NCI-H524 treated with DMSO at 0.1 percent for 48 hours (cell line): ENCODE measurements around the gene ADAM21.
A peak's percentile ranks its signal among the peaks of the same experiment; 100 is the strongest.
"Not testable (repeated sequence)": the region's sequence is repeated elsewhere in the genome, so short reads cannot be mapped to it uniquely, and the experiment has no call there.

Experiments used
- DNase-seq: peaks from one replicate; lab custom pipeline; 2025; lab: John Stamatoyannopoulos, UW

ADAM21 gene

DNA sequence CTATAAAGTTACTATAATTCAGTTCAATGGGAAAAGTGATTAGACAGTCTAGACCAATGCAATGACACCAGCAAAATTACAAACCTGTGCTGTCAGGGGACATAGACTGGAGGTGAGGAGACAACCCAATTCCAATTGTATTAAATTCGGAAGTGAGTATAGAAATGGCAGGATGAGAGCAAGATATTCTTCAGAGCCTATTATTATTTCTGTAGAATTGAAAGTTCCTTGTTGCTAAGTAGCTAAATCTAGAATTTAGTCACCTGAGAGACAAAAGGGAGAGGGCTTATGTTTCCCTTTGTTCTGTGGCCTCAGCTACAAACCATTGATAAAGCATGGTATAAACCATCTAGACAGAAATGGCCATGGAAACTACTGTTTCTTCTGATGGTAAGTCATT, at the start of gene ADAM21:
ADAM21 (plus strand) TSS at position 301 of the 400 bp plus-strand sequence. CDS start 5,326 bp downstream, outside the sequence.
- DNase-seq = no peak

DNA sequence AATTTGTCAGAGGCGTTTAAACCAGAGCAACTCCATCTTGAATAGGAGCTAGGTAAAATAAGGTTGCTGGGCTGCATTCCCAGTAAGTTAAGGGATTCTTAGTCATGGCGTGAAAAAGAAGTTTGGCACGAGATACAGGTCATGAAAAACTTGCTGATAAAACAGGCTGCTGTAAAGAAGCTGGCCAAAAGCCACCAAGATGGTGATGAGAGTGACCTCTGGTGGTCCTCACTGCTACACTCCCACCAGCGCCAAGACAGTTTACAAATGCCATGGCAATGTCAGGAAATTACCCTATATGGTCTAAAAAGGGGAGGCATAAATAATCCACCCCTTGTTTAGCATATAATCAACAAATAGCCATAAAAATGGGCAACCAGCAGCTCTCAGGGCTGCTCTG, 48.6 kb upstream of the ADAM21 start:
- DNase-seq = not testable (repeated sequence)

DNA sequence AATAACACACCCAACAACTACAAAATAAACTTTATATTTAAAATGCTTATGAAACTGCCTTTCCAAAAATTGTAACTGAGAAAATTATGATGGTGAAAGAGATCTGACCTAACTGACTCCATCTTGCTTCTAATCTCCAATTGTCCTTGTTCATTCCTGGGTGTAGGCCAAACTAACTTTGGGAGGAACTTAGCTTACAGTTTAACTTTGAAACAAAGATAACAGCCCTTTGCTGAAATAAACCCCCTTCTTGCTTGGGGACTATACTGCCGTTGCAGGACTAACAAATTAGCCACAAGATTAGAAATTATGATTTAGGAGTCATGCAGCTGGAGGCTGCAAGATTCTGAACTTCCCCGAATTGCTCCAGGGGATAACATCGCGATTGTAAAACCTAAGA, 45.8 kb upstream of the ADAM21 start:
- not testable (repeated sequence) for DNase-seq

DNA sequence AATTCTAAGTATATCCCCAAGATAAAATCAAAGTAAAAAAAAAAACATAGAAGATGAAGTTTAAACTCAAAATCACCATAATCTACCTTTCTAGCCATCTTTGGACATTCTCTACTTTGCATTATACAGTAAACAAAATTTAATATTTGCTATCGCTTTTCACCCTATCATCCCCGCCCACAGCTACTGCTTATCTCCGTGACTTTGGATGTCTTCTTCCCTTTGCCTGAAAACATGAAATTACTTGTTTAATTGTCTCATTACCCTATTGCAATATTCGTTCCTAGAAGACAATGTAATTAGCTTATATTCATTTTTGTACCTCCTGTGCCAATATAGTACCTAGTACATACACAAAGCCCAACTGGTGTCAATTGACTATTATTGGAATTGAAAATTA, 44.4 kb upstream of the ADAM21 start:
- no peak for DNase-seq

DNA sequence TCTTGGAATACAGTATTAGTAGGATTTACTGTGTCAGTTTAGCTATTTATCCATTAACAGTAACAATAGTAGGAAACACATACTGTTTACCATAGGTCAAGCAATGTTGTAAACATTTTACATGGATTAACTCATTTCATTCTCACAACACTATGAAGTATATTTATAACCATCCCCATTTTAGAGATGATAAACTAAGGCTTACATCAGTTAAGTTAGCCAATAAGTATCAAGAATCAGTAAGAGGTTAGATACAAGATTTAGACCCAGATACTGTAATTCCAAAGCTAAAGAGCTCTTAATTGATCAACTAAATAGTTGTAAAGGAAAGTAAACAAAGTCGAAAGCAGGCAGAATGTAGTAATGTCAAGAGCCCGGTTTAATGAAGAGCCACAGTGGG, 36.2 kb upstream of the ADAM21 start:
- no peak for DNase-seq

DNA sequence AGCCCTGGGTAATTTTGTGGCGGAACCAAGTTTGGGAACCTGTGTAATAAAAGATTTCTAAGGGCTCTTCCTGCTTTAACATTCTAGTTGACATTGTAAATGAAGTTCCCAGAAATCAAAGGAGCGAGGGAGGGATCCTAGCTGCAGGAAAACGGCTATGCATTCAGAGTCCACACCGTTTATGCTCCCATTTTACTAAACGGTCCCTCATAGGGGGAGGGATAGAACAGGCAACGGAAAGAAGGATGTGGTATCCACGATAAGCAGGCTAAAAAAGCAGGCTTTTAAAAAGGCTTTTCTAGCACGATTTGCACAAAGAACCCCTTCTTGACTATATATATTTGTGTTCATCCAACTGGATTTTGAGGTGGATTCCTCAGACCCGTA, 35.6 kb upstream of the ADAM21 start:
- DNase-seq = no peak

DNA sequence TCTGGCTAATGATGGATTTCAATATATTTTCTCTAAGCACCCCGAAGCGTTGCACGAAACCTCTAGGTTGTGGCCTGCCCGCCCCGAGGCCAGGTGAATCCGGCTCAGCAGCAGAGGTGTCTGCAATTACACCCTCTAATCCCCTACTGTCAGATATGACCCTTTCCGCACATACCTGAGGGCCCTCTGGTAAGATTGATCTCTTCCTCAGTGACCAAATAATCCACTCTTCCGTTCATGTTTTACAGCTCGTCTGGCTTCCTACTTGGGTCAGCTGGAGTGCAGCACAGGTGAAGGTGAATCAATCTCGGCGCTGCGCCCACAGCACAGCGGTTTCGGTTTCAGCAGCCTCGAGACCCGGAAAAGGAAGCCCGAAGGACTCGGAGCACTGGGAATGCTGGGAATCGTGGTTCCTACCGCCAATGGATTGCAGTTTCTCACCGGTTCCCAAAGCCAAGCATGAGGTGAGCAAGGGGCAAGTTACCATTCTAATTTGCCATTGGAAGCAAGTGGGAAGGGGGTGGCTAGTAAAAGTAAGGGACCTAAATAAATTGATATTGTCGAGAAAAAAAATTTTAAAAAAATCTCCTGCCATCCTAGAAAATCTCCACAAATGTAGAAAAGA, 35.1 kb upstream of the ADAM21 start, which contains the start of gene SYNJ2BP:
SYNJ2BP (minus strand) TSS at position 366 of the 625 bp plus-strand sequence; CDS start at position 239, 127 bp downstream.
- DNase-seq = peak; percentile 41

DNA sequence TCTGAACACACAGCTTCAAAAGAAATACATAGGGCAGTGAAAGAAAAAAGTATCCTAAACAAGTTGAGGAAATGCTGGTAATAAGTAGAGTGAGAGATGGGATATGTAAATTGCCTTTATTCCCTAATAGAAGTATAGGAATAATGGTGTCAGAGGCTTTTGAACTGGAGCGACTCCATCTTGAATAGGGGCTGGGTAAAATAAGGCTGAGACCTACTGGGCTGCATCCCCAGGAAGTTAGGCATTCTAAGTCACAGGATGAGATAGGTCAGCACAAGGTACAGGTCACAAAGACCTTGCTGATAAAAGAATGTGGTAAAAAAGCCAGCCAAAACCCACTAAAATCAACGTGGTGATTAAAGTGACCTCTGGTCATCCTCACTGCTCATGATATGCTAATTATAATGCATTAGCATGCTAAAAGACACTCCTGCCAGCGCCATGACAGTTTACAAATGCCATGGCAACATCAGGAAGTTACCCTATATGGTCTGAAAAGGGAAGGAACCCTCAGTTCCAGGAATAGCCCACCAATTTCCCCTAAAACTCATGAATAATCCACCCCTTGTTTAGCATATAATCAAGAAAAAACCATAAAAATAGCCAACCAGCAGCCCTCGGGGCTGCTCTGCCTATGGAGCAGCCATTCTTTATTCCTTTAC, 32.6 kb upstream of the ADAM21 start:
- DNase-seq = not testable (repeated sequence)

DNA sequence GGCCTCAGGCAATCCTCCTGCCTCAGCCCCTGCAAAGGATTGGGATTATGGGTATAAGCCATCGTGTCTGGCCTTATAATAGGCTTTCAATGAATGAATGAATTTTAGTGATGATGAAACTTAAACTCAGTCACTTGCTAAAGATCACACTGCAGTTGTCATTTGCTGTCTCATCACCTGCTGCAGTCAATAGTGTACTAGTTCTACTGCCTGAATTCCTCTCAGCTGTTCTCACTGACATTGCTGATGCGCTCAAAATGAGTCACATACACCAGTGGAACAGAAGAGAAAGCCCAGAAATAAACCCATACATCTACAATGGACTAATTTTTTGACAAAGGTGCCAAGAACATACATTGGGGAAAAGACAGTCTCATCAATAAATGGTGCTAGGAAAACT, 29.4 kb upstream of the ADAM21 start:
- no peak for DNase-seq

DNA sequence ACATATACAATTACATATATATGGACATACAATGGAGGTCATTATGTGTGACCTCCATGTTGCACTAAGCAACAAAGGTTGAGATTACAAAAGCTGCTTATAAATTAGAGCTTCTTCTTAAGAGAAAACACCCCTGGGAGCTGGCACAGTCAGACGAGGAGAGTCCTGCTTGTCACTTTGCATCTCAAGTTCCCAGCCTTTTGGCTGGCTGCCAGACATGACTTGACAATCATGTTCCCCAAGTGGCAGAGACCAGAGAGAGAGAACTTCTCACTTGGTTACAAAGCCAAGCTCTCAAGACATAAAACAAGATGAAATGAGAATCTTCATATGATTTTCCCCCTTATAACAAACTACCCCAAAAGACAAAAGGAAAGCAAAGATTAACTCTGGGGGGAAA, 26.6 kb upstream of the ADAM21 start:
- no peak for DNase-seq

DNA sequence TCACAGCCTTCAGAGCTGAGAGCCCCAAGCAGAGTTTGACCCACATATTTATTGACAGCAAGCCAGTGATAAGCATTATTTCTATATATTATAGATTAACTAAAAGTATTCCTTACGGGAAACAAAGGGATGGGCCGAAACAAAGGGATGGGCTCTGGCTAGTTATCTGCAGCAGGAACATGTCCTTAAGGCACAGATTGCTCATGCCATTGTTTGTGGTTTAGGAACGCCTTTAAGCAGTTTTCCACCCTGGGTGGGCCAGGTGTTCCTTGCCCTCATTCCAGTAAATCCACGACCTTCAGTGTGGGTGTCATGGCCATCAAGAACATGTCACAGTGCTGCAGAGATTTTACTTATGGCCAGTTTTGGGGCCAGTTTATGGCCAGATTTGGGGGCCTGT, 25.4 kb upstream of the ADAM21 start:
- not testable (repeated sequence) for DNase-seq

DNA sequence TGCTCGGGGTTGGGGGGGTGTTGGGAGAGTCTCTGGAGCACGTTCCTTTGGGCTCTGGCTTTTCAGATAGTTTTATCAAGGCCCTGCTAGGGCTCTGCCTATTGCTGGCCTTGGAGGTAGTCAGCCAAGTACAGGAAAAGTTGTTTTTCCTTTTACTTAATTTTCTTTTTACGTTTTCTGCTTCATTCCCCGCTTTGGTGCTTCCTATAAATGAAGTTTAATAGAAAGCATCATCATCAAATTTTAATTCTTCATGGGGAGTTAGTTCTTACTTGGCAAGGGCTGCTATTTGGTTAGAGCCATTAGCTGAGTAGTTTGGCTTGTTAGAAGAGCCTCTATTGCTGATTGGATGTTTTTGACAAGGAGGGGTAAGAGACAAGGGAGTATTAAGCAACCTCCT, 15.1 kb upstream of the ADAM21 start:
- no peak for DNase-seq

DNA sequence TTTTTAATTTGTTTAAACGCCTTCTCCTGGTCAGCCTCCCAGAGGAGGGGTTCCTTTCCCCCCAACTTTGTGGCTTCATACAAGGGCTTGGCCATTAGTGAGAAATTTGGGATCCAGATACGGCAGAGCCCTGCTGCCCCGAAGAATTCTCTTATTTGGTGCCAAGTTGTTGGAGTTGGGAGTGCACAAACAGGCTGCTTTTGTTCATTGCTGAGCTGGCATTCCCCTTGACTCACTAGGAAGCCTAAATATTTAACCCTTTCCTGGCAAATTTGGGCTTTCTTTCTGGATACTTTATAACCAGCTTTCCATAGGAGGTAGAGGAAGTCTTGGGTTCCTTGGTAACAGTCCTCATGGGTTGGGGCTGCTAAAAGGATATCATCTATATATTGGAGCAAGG, 10.3 kb upstream of the ADAM21 start:
- no peak for DNase-seq

DNA sequence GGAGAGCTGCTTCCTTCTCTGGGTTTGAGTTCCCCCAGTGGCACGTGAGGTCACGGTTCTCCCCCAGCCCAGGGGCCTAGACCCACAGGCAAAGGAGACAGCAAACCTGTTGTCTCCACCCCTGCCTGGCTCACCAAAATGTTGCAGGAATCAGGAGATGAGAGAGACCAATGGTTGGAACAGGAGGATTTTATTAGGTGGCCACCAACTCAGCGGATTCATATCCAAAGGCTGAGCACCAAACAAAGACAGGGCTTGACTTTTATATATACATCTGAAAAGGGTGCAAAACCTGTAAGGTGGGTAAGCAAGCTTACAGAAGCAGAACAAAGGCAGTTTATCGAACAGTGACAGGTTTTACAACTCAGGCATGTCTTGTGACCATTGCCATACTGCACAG, 9.2 kb upstream of the ADAM21 start:
- DNase-seq = no peak

DNA sequence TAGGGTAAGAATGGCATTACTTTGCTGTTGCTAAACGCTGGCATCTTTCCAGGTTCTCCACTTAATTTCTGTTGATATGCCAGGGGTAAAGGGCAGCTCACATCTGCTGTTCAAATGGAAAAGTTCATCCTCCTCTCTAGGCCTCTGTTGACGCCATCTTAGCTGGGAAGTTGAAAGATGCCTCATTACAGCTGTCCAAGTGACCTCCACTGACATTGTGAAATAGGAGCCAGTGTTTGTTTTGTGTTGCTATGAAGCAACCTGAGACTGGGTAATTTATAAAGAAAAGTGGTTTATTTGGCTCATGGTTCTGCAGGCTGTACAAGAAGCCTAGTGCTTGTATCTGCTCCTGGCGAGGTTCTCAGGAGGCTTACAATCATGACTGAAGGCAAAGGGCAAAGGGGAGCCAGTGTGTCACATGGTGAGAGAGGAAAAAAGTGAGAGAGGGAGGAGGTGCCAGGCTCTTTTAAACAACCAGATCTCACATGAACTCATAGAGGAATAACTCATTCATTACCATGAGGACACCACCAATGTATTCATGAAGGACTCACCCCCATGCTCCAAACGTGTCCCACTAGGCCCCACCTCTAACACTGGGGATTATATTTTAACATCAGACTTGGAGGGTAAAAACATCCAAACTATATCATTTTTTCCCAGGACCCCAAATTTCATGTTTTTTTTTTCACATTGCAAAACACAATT, 3.2 kb upstream of the ADAM21 start:
- no peak for DNase-seq

DNA sequence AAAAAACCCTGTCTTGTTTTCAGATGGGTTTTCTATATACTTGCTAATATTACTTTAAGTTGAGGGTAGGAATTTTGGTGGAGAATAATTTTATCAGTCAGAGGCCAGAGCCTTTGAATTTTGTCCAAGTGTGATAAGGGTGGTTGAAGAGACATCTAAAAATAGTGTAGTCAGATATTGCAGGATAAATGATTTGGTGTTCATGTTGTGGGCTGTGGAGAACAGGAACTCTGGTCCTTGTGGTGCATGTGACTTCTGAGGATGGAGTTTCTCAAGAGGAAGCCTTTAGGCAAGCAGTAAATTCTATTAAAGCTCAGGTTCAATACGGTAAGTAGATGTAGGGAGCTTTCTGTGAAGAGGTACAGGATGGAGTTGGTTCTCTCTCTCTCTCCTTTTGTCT, 2.8 kb downstream of the ADAM21 start:
- no peak for DNase-seq

DNA sequence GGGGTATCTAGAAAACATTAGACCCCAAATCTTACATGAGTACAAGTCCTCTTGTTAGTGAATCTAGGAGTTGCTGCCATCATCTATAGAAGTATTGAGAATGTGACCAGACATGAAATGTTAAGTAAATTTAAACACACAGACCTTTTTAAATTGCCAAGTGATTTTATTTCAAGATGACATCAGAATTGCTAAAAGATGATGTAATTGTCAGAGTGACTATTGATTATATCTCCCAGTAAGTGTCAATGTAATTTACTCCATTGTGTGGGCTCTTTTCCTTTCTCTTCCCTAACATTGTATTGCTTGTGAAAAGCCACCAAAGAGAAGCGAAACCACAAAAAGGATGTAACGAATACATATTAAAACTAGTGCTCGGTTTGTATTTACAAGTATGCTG, 16.8 kb downstream of the ADAM21 start:
- DNase-seq = no peak

DNA sequence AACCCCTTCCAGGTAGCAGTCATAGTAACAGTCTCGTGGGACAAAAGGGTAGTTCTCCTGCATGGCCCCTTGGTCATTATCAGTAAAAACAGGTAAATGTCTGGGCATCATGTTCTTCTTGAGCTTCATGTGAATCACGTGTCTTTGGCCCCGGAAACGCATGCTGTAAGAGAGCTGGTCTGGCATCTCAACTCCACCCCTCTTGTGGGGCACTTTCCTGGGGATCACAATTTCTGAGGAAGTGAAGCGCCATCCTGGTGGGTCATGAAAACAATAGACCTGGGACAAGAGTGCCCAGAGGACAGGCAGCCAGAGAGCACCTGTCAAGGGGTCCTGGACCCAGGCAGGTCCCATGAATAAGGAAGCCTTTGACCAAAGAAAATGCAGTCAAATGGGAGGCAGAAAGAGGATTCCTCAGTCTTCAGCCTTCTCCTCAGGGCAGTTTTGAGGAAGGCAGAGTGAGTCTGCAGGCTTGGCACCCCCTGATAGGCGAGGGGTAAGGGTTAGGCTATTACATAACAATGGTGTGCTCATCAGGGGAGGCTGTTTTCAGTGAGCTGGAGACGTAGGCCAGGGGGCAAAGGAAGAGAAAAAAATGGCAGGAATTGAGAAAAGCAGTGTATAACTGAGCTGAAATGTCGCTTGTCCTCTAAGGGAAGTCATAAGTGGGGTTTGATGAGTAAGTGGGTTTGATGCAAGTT, 19.0 kb downstream of the ADAM21 start:
- not testable (repeated sequence) for DNase-seq

DNA sequence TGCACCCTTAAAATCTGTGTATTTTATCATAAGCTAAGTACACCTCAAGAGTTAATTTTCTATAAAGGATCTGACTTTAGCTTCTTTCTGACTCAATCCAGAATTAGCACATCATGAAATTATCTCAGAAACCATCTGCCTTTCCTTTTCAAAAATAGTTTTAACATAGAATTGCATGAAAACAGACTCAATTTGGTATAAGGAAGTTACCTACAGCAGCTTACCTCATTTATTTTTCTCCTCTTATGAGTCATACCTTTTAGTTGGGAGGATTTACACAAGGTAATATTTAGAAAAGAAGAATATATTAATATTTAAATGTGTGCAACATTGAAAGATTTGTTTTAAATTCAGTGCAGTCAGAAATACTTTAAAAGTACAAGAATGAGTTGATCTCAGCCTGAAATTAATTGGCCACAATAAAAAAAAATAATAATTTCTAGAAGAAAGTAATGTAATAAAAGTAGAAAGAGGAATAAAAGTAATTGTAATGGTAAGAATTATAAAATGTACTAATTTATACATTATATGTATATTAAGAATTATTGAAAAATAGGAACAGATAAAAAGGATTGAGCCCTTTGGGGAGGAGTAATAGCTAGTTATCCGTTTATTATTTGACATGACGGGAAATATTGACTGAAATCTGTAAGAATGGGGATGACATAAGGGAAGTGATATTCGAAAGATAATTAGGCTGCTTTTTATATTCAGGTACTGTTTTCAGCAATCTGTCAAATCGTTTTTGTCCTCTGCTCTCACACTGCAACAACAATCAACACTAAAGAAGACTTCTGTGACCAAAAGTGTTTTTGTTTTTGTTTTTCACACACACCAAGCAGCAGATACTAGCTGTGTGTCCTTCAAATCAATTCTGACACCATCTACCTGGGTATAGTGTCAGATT, 20.5 kb downstream of the ADAM21 start:
- no peak for DNase-seq

DNA sequence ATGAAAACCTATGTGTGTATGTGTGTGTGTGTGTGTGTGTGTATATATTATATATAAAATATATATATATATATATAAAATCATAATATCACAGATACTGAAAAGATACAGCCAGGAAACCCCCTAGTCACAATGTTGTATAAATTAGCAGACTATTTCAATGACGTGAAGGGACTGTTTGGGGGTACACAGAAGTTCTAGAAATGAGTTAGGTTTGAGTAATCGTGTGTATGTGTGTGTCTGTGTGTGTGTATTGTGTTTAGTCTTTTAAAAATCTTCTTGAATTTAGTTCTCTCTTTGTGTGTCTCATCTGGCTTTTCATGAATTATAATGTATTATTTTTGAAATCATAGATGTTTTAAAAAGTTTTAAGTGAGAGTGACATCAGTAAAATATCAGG, 21.9 kb downstream of the ADAM21 start:
- DNase-seq = no peak

DNA sequence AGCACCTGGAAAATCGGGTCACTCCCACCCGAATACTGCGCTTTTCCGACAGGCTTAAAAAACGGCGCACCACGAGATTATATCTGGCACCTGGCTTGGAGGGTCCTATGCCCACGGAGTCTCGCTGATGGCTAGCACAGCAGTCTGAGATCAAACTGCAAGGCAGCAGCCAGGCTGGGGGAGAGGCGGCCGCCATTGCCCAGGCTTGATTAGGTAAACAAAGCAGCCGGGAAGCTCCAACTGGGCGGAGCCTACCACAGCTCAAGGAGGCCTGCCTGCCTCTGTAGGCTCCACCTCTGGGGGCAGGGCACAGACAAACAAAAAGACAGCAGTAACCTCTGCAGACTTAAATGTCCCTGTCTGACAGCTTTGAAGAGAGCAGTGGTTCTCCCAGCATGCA, 23.5 kb downstream of the ADAM21 start:
- not testable (repeated sequence) for DNase-seq
